A673 (cell line): Measurements from ENCODE around the gene PGLYRP2.

ENCODE experiments used
- CTCF ChIP-seq: fragments of 300-800, 200-600 bp; sonication (generic); conservative IDR thresholded peaks from 2 replicates; pipeline ENCODE4 v1.5.1; 2017; ENCODE audit warnings: low read depth, mild to moderate bottlenecking, antibody characterized with exemption, low read length, moderate library complexity, mixed read lengths
- EZH2 ChIP-seq: fragments of 200-600 bp; sonication (generic); IDR thresholded peaks from 2 replicates; pipeline ENCODE4 v1.6.1; 2017; ENCODE audit warnings: borderline replicate concordance, low read depth, mild to moderate bottlenecking, mixed read lengths, antibody characterized with exemption, low read length; ENCODE audit not compliant: poor library complexity, severe bottlenecking

DNA sequence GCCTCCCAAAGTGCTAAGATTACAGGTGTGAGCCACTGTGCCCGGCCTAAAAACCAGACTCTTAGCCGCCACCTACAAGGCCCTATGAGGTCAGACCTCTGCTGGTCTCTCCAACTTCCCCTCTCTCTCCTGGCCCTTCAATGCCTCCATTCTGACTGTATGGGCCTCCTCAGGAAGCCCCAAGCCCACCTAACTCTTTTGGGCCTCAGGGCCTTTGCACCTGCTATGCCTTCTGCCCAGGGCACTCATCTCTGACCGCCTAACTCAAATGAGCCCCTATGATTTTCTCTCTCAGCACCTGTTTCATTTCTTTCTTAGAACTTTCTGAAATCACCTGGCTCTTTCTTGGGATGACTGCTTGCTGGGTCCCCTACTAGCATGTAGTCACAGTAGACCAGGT is 36.0 kb downstream of the PGLYRP2 start:
- TF ChIP-seq CTCF (no peak), EZH2 (no peak)
